Measurements from ENCODE around the gene B4GAT1. TPM values are rescaled to one million over a fixed set of nuclear protein-coding genes. Genes with fewer than 3 reads are reported as not detected.

The B4GAT1 gene
- total and polyA plus RNA-seq, 2 of the 4 experiments (the other 2 are of a cell fraction), result 10.6 to 18.4 TPM

- TF ChIP-seq, protein P1, sequence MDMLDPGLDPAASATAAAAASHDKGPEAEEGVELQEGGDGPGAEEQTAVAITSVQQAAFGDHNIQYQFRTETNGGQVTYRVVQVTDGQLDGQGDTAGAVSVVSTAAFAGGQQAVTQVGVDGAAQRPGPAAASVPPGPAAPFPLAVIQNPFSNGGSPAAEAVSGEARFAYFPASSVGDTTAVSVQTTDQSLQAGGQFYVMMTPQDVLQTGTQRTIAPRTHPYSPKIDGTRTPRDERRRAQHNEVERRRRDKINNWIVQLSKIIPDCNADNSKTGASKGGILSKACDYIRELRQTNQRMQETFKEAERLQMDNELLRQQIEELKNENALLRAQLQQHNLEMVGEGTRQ (IDR thresholded peaks at IDR 0.05; ENCODE audit: low read depth, low read length), result peak; percentile 84
Observed at GRCh38 chr11:66328302-66329144, 18.9 kb downstream of the B4GAT1 start (continued).

GRCh38 chr11:66328031-66328301 is 19.5 kb downstream of the B4GAT1 start:
- Histone ChIP-seq H2AFZ (replicated peaks; ENCODE audit: low read length, poor library complexity) (peak overlapping the region; percentile 94), H4K5ac (ENCODE audit: low read depth, low read length) (peak overlapping the region; percentile 96), H3K79me1 (ENCODE audit: low read depth in 1 of 2, low read length in 2 of 2) (peaks cover 0 to 42% of the 10 kb centered on the region in 2 experiments; a peak in 3 of 4 replicates), H3K18ac (ENCODE audit: low read depth, low read length) (peak overlapping the region; percentile 95; the same call in 1 of the 2 replicates), H3K56ac (ENCODE audit: extremely low read depth, insufficient read depth, low read length) (peak overlapping the region; percentile 90; the same call in 1 of the 2 replicates), H3K4ac (ENCODE audit: low read depth, low read length) (peak overlapping the region; percentile 100), H4K20me1 (ENCODE audit: insufficient read depth, low read length) (no peaks in the 10 kb centered on the region), H3K9me1 (ENCODE audit: insufficient read depth, low read length) (peaks cover 29% of the 10 kb centered on the region), H3K4me3 (ENCODE audit: insufficient read depth, low read depth, low read length) (no peak overlapping the region), H2AK9ac (replicated peaks; ENCODE audit: low read depth, low read length, poor library complexity) (peak overlapping the region; percentile 100), H4K8ac (ENCODE audit: low read depth in 2 of 2, low read length in 2 of 2) (peak overlapping the region; percentile 81 to 100), H4K91ac (ENCODE audit: insufficient read depth, low read depth, low read length) (peak overlapping the region; percentile 100), H3K14ac (replicated peaks; ENCODE audit: low read depth, low read length) (peak overlapping the region; percentile 100), H2BK120ac (ENCODE audit: low read depth, low read length) (peak overlapping the region; percentile 100), H2BK20ac (ENCODE audit: low read depth, low read length) (peak overlapping the region; percentile 100), H3K36me3 (ENCODE audit: control insufficient read depth, insufficient read depth, low read length) (peaks cover 8% of the 10 kb centered on the region), H2BK15ac (ENCODE audit: low read depth, low read length) (peak overlapping the region; percentile 100), H3K27ac (ENCODE audit: insufficient read depth, low read length) (peak overlapping the region; percentile 95), H3K23ac (ENCODE audit: low read depth, low read length) (0 out of 2 replicates have a peak overlapping the region, but pooled peaks have one; percentile 47), H3K27me3 (ENCODE audit: control insufficient read depth, insufficient read depth, low read length) (no peaks in the 10 kb centered on the region), H3K9me3 (ENCODE audit: control insufficient read depth, insufficient read depth, low read length) (no peaks in the 10 kb centered on the region), H3K4me1 (ENCODE audit: control insufficient read depth, insufficient read depth, low read length) (peaks cover 43% of the 10 kb centered on the region), H2AK5ac (ENCODE audit: low read depth, low read length) (peak overlapping the region; percentile 100), H3K9ac (ENCODE audit: low read depth, low read length) (no peak overlapping the region; the same call in 1 of the 2 replicates), H3K4me2 (ENCODE audit: low read depth, low read length) (no peak overlapping the region), H2BK5ac (ENCODE audit: low read depth, low read length, poor library complexity, severe bottlenecking) (peak overlapping the region; percentile 100)
- in situ Hi-C loops (cut with MboI; ENCODE audit: low sequenced_read_pairs), result no loop called here
- POLR2A ChIA-PET (ENCODE audit: unreplicated experiment), result no interaction called here
- 20% methylated on average over 1 of the region's 3 CpGs; no CpG with 5 or more reads in 1 of the 2 experiments for WGBS, 2 experiments (ENCODE audit: extremely low coverage in 2 of 2, insufficient read length in 1 of 2)
- DNase-seq, result no peak
- dilution Hi-C loops (cut with HindIII; ENCODE audit: low sequenced_read_pairs, unreplicated experiment), result no loop called here
- TF ChIP-seq FOS (IDR thresholded peaks at IDR 0.05; ENCODE audit: low read depth, low read length), result no peak
- TF ChIP-seq POLR2A (IDR thresholded peaks at IDR 0.05; ENCODE audit: low read depth, low read length), result no peak; the same call in 1 of the 2 replicates
- TF ChIP-seq CEBPB (IDR thresholded peaks at IDR 0.05; ENCODE audit: low read depth, low read length), result no peak
- TF ChIP-seq CHD1 (IDR thresholded peaks at IDR 0.05; ENCODE audit: low read depth, low read length), result no peak
- TF ChIP-seq MAFK (IDR thresholded peaks at IDR 0.05; ENCODE audit: low read depth, low read length), result no peak
- no peak for TF ChIP-seq NFE2L2 (IDR thresholded peaks at IDR 0.05; ENCODE audit: low read depth, low read length)
- TF ChIP-seq MAZ (IDR thresholded peaks at IDR 0.05; ENCODE audit: borderline replicate concordance, low read depth, low read length), result no peak
- TF ChIP-seq MXI1 (IDR thresholded peaks at IDR 0.05; ENCODE audit: borderline replicate concordance, low read depth, low read length), result no peak
- CTCF ChIA-PET, result no interaction called here
- intact Hi-C loops (cut with micrococcal nuclease), result loop anchor here (1.0 kb wide), 3 partner anchors 16 to 106 kb away; partner anchors contain the start of gene YIF1A
- BruUV-seq (replicated peaks), result no TSS peak
- peak; percentile 2 for ATAC-seq (ENCODE audit: low read depth)
